Stimulated activated CD8-positive, alpha-beta memory T cell treated with anti-CD3 and anti-CD28 coated beads, Interleukin-12 subunit alpha, Interleukin-12 subunit beta, amount 100 ng/mL, for 4 hours (primary cell): ENCODE measurements around the gene SNAI3.

Experiments
- DNase-seq: peaks from one replicate; pipeline ENCODE4 v3.0.0-alpha.2; 2020; ENCODE audit warnings: low read depth

Gene SNAI3

DNA sequence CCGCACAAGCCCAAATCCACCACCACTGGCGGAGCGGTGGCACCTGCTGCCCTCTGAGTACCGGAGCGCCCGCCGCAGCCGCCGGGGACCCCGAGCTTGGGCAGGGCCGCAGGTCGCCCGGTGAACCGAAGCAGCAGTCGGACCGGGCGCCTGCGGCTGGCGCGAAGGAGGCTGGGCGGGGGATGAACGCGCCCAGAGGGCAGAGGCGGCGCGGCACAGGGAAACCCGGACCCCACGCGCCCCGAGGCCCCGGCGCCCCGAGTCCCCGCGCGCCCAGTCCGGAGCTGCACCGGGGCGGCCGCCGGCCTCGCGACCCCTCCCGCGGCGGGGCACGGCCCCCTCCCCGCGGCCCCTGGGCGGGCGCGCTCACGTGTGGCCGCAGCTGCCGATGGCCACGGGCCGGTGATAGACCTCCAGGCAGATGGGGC lies 19.5 kb upstream of the SNAI3 start:
- DNase-seq: no peak

GRCh38 chr16:88705076-88705684 lies 18.9 kb upstream of the SNAI3 start:
- DNase-seq: no peak

- DNase-seq: peak; percentile 69
These were observed 17.4 kb upstream of the SNAI3 start for GRCh38 chr16:88703486-88704309.

DNA sequence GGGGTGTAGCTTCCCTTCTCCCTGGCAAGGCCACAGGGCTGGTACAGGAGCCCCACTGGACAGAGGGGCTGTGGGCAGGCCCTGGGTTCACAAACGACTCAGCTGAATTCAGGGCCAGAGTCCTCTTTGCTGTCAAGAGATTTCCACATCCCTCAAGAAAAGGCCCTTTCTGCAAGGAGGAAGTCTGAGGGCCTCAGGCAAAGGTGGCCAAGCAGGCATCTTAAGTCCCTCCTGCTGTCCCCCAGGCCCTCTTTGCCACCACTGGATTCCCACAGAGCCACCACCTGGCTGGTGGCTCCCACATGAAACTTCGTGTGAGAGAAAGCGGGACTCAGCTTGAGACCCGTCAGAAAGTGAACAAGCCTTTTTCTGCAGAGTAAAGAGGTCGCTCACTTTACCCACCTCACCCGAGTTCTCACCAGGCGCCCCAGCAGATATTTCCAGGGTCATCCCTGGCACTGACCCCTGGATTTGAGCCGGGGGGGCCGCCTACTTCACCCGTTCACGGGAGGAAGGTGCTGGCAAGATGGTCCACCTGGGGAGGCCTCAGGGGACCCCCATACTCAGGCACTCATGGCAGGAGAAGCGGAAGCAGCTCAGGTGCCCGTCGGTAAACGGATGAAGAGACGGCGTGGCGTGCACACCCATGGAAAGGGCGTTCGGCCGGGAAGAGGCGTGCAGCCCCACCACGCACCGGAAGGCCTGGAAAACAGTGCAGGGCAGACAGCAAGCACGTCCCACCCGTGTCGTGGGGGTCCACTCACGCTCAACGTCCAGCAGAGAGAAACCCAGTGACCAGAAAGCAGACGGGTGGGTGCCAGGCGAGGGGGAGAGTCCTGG lies 16.3 kb upstream of the SNAI3 start:
- no peak for DNase-seq

GRCh38 chr16:88701581-88702370 lies 15.5 kb upstream of the SNAI3 start:
- DNase-seq: no peak

- peak; percentile 94 for DNase-seq
These were observed 14.6 kb upstream of the SNAI3 start for GRCh38 chr16:88700636-88701482.

- DNase-seq: no peak
These were observed 14.0 kb upstream of the SNAI3 start for GRCh38 chr16:88700322-88700635.

DNA sequence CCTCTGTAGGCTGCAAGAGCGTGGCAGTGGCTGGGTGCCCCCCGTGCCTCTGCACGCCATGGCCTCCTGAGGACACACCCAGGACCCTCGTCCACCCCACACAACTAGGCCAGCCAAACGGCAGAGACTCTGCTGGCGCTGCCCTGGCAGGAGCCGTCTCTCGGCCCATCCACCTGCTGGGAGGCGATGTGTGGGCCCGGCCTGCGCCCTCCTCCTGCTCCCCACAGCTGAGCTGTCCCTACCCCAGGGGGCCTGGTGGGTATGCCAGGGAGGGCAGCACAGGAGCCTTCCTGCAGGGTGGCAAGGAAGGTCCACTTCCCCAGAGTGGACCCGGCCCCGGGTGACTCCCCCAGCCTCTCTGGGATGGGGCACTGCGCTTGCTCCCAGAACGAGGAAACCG lies 12.9 kb upstream of the SNAI3 start:
- no peak for DNase-seq

DNA sequence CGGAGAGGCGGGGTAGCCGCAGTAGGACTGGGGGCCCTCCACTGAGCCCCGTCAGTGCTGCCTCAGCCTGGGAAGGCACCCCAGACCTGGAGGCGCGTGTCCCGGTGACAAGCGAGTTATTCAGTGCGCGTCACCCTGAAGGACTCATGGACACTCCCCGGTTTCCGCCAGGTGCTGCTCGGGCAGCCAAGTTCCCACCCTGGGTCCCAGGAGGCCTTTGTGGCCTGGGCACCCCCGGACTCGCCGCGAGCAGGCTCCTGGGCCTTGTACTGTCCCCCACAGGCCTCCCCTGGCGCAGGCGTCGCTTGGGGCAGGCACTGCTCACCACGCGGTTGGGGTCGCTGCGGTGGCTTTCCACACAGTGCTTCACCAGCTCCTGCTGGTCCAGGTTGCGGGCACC lies 12.3 kb upstream of the SNAI3 start:
- DNase-seq: no peak

DNA sequence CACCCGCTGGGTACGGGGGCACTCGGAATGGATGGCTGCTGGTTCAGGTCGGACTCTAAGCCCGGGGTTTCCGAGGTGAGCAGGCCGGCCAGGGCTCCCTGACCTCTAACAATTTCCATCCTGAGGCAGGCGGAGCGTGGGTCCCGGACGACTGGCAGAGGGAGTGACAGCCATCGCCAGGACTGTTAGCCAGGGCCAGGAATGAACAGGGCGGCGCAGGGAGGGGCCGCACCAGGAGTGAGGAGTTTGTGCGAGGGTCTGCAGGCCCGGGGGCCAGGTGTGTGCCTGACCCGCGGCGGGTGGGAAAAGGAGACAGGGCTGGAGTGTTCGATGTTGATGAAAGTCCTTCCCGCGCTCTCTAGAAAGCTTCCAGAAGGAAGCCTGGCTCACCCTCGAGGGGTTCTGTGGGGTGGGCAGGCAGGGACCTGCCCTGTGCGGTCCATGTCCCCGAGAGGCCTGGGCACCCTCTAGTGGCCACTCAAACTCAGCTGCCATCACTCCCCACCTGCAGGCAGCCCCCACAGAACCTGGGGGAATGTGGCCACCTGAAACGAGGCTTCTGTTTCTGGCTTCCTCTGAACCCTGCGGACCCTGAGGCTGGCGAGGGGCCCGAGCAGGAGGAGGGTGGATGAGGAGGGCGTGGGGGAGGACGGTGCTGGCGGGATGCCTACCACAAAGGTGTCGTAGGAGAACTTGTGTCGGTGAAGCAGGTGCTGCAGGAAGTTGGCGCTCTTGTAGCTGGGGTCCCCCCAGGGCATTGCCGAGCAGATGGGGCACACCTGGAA lies 11.7 kb upstream of the SNAI3 start:
- DNase-seq: no peak

DNA sequence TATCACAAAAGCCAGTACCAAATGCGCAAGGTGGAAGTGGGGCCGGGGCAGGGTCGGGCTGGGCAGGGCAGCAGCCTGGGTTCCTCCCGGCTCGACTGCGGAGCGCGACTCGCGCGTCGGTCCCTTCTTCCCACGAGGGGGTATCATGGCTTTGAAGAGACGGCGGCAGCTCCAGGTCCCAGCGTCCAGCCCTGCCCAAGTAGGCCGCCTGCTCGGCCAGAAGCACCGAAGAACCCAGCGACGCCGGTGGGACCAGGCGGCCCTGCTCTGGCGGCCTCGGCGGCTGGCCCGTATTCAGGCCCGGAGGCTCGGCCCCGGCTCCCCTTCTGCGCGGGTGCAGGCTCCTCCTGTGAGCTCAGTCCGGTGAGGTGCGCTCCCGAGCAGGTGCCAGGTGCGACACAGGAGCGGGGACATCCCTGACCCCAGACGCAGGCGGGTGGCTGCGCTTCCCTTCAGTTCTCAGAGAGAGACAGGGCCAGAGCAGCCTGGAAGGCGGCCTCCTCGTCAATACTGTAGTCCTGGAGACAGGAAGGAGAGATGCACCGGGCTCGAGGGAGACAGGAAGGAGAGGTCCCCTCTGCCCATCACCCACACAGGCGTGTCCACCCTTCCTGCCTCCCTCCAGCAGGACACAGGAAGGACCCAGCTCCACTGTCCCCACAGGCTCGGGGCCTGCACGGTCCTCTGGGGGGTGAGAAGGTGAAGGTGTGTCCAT lies 11.0 kb upstream of the SNAI3 start:
- no peak for DNase-seq

DNA sequence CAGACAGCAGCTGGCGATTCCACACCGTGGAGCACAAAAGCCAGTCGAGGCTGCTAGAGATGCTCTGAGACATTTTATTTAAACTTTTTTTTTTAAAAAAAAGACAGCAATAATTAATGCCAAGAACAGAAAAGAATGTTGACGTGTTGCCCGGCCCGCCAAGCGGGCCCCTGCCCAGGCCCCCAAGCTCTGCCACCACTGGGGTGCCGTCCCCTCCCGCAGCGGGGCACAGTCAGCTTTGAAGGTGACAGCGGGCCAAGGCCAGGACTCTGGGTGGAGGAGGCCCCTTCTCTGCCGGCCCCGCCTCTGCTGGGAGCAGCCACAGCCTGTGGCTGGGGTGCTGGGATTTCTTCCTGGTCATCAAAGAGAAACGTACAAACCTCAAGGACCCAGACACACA lies 10.1 kb upstream of the SNAI3 start:
- no peak for DNase-seq

DNA sequence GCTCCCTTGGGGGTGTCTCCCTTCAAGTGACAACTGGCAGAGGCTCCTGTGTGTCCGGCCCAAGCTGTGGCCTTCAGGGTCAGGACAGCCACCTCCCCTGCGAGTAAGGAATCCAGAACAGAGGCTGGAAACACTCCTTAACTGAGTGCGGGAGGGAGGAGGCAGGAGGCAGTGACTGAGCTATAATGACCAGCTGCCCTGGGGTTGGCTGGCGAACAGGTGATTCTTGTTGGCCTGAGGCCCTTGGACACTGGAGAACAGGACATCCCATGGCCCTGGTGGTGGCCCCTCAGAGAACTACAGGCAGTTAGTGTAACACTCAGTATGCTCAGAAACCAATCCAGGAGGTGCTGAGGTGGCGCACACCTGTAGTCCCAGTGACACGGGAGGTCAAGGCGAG lies 9.4 kb upstream of the SNAI3 start:
- no peak for DNase-seq

DNA sequence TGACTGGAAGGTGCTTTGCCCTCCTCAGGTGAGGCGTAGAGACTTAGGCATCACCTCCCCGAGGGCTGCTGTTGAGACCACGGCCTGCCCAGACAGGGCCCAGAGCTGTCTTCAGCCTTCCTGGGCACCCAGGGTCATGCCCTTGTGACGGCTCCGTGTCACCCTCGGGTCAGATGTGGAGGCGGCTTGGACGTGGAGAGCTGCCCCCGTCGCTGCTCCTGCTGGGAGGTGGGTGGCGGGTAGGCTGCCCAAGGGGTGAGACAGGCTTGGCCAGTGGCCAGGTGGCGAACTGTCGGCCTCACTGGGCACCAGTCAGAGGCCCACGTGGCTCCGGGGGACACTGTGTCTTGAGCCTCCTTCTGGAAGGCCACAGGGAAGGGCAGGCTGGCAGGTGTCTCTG lies 8.9 kb upstream of the SNAI3 start:
- no peak for DNase-seq

- no peak for DNase-seq
These were observed 8.1 kb upstream of the SNAI3 start for GRCh38 chr16:88694221-88695087.

GRCh38 chr16:88693420-88694177 lies 7.3 kb upstream of the SNAI3 start:
- no peak for DNase-seq

- no peak for DNase-seq
These were observed 6.6 kb upstream of the SNAI3 start for GRCh38 chr16:88692861-88693260.

- DNase-seq: no peak
These were observed 5.7 kb upstream of the SNAI3 start for GRCh38 chr16:88691924-88692560.
